Chondrocyte (in vitro differentiated cells): ENCODE results near the gene PTK6. TPM values are rescaled to one million over a fixed set of nuclear protein-coding genes. Genes with fewer than 3 reads are reported as not detected.

ENCODE experiments used
- DNase-seq: peaks from one replicate; pipeline ENCODE4 v3.0.0; 2021; ENCODE audit warnings: mixed read lengths, low spot score
- H3K27ac Mint-ChIP-seq: one replicate; pipeline ENCODE4 v1.8.0; 2021; ENCODE audit warnings: mild to moderate bottlenecking, moderate library complexity, mixed read lengths; ENCODE audit not compliant: unreplicated experiment
- H3K27me3 Mint-ChIP-seq: 2 replicates; pipeline ENCODE4 v1.8.0; 2021; ENCODE audit warnings: low read depth, mixed read lengths
- H3K36me3 Mint-ChIP-seq: 2 replicates; pipeline ENCODE4 v1.8.0; 2021; ENCODE audit warnings: low read depth, mixed read lengths
- H3K4me1 Mint-ChIP-seq: 2 replicates; pipeline ENCODE4 v1.8.0; 2021; ENCODE audit warnings: low read depth, mild to moderate bottlenecking, mixed read lengths
- H3K4me3 Mint-ChIP-seq: one replicate; pipeline ENCODE4 v1.8.0; 2021; ENCODE audit warnings: mild to moderate bottlenecking, moderate library complexity, mixed read lengths; ENCODE audit not compliant: unreplicated experiment
- H3K9me3 Mint-ChIP-seq: 2 replicates; pipeline ENCODE4 v1.8.0; 2021; ENCODE audit warnings: low read depth, mixed read lengths
- CTCF ChIP-seq: fragments of 200-600 bp; sonication (generic); IDR thresholded peaks from 2 replicates; pipeline ENCODE4 v1.5.0; 2021; ENCODE audit warnings: antibody characterized with exemption, mild to moderate bottlenecking, moderate library complexity
- total RNA-seq: library from RNA; stranded (reverse); gene quantifications from 3 replicates; pipeline ENCODE4 v1.2.1, GENCODE V29; 2021

PTK6 gene
- total RNA-seq, 1 donor from 2014 or later, result not detected

GRCh38 chr20:63553251-63553932 lies 16.2 kb upstream of the PTK6 start:
- DNase-seq, result no peak
- H3K4me3 Mint-ChIP-seq, result peak overlapping the region; percentile 59
- TF ChIP-seq CTCF, result no peak

DNA sequence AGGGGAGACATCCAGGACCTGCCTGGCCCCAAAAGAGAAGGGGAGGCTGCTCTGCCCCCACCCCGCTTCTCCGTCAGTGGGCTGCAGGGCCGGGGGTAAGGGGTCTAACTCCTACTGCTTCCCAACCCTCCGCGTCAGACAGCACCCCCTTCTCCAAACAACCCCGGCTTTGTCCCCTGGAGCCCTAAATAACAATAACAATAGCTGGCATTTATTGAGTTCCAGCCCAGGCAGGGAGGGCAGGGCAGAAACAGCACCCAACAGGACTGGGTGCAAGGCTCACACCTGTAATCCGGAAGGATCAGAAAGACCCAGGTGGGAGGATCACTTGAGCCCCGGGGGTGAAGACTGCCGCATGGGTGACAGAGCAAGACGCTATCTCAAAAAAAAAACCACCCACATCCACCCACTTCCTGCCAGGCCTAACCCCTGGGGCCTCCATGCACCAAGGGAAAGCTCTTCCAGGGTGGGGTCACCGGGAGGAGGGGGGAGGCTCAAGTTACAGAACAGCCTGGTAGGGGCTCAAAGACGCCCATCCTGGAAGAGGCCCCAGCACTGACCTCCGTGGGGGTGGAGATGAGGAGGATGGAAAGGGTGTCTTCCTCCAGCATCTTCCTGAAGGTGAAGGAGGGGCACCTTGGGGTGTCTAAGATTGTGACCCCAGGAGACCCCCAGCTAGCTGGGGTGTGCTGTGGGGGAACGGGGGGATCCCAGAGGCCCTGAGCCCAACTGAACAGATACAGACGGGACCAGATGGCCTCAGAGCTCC lies 15.5 kb upstream of the PTK6 start:
- H3K9me3 Mint-ChIP-seq, result no peaks in the 10 kb centered on the region
- H3K27me3 Mint-ChIP-seq, result peaks cover 5% of the 10 kb centered on the region
- H3K4me1 Mint-ChIP-seq, result no peaks in the 10 kb centered on the region
- H3K4me3 Mint-ChIP-seq, result peak overlapping the region; percentile 19
- TF ChIP-seq CTCF, result no peak
- no peaks in the 10 kb centered on the region for H3K36me3 Mint-ChIP-seq
- DNase-seq, result no peak
- no peak overlapping the region for H3K27ac Mint-ChIP-seq

More at GRCh38 chr20:63553251-63553932, 16.2 kb upstream of the PTK6 start:
- Mint-ChIP-seq H3K9me3 (no peaks in the 10 kb centered on the region), H3K27ac (no peak overlapping the region), H3K27me3 (peaks cover 5% of the 10 kb centered on the region), H3K36me3 (no peaks in the 10 kb centered on the region), H3K4me1 (no peaks in the 10 kb centered on the region)

DNA sequence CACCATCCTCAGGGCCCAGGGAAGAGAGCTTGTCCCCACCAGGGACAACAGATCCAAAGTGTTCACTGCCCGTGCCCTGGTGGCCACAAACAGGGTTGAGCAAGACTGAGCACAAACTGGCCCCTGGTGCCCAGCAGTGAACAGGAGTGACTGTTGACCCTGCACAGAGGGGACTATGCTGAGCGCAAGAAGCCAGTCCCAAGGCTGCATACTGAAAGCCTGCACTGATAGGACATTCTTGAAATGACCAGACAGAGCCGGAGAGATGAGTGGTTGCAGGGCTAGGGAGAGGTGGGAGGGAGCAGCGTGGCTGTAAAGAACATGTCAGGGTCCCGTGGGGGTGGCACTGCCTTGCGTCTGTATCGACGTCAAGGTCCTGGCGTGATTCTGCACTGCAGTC lies 13.9 kb upstream of the PTK6 start:
- Mint-ChIP-seq H3K36me3 (no peaks in the 10 kb centered on the region), H3K9me3 (no peaks in the 10 kb centered on the region), H3K27ac (no peak overlapping the region), H3K4me1 (no peaks in the 10 kb centered on the region), H3K4me3 (no peak overlapping the region), H3K27me3 (peaks cover 9% of the 10 kb centered on the region)
- no peak for DNase-seq
- TF ChIP-seq CTCF, result no peak

DNA sequence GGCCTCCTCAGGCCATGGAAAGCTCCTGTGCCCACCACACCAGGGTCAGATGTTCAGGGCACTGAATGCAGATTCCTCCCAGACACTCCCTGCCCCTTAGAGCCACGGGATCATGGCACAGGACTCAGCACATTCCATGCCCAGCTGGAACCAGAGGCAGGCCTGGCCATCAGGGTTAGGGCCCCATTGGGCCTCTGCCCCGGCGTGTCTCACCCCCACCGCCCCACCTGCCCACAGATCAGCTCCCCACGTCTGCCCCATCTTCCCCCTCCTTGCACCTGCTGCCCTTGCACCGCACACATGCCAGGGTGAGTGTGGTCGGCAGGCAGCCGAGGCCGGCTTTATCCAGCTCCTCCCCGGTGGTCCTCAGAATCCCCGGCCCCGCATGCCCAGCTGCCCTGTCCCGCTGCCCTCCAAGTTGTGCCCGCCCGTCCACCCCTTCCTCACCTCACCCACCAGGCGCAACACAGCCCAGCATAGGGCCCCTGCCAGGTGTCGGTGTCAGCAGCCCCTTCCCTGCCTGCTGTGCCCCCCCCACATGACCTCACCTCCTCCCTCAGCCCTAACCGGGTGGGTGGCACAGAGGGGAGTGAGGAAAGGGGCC lies 12.6 kb upstream of the PTK6 start:
- no peak for DNase-seq
- H3K27me3 Mint-ChIP-seq, result peaks cover 10% of the 10 kb centered on the region
- no peak for TF ChIP-seq CTCF
- no peaks in the 10 kb centered on the region for H3K9me3 Mint-ChIP-seq
- no peaks in the 10 kb centered on the region for H3K36me3 Mint-ChIP-seq
- no peak overlapping the region for H3K27ac Mint-ChIP-seq
- no peak overlapping the region for H3K4me3 Mint-ChIP-seq
- no peaks in the 10 kb centered on the region for H3K4me1 Mint-ChIP-seq

DNA sequence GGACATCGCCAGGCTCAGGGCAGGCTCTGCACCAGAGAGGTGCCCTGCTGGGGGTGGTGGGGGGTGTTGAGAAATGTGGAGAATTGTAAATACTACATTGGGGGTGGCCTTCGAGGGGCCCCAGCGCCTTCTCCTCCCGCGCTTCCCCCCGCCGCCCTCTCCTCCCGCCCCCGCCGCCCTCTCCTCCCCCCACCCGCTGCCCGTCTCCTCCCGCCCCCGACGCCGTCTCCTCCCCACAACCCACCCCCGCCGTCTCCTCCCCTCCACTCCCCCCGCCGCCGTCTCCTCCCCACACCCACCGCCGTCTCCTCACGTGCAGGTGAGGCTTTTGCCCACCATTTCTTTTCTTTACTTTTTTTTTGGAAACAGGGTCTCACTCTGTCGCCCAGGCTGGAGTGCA lies 11.8 kb upstream of the PTK6 start:
- Mint-ChIP-seq H3K36me3 (no peaks in the 10 kb centered on the region), H3K27ac (no peak overlapping the region), H3K4me1 (no peaks in the 10 kb centered on the region), H3K9me3 (no peaks in the 10 kb centered on the region), H3K4me3 (no peak overlapping the region), H3K27me3 (peaks cover 10% of the 10 kb centered on the region)
- no peak for TF ChIP-seq CTCF
- DNase-seq, result no peak
